Body of pancreas (tissue), 4 donors: ENCODE data around the gene SMPDL3A.

Source experiments
- POLR2A ChIP-seq, 3 donors: fragments of 450-650 bp; IDR thresholded peaks; one replicate each; pipeline ENCODE4 v1.6.1; 2016; ENCODE audit warnings: antibody characterized with exemption in 3 of 3, mild to moderate bottlenecking in 2 of 3
- TF ChIP-seq, protein P1 (sequence below), 7 experiments: fragments of 450-650 bp in 4 of 7; fragments of 200-600 bp in 3 of 7; sonication (generic) in 3 of 7; IDR thresholded peaks; one replicate each; pipeline ENCODE4 v1.5.1; 2016 to 2019; ENCODE audit warnings: antibody characterized with exemption in 7 of 7

DNA sequence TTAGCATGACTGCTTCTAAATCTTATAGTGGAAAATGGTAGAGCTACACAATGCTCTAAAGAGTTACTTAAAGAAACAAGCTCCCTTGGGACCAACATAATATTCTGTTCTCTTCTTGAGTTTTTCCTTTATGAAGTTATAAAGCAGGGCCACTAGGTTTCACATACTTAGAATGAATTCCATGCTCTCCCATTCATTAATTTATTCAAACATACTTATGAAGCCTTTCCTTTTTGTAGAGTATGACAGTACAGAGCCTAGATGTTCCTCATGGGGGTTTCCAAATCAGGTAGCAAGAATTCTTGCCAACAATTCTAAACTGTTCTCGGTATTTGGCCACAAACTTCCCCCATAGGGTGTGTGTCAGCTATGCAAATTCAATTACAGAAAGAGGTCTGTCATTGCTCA lies 30.1 kb upstream of the SMPDL3A start:
- TF ChIP-seq, protein P1, sequence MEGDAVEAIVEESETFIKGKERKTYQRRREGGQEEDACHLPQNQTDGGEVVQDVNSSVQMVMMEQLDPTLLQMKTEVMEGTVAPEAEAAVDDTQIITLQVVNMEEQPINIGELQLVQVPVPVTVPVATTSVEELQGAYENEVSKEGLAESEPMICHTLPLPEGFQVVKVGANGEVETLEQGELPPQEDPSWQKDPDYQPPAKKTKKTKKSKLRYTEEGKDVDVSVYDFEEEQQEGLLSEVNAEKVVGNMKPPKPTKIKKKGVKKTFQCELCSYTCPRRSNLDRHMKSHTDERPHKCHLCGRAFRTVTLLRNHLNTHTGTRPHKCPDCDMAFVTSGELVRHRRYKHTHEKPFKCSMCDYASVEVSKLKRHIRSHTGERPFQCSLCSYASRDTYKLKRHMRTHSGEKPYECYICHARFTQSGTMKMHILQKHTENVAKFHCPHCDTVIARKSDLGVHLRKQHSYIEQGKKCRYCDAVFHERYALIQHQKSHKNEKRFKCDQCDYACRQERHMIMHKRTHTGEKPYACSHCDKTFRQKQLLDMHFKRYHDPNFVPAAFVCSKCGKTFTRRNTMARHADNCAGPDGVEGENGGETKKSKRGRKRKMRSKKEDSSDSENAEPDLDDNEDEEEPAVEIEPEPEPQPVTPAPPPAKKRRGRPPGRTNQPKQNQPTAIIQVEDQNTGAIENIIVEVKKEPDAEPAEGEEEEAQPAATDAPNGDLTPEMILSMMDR (IDR thresholded peaks at IDR 0.05) = no peak
- no peak for TF ChIP-seq POLR2A (IDR thresholded peaks at IDR 0.05)
